GM12873 (cell line): ENCODE results near the gene ZNF581.

Source experiments
- CTCF ChIP-seq: IDR thresholded peaks from 2 replicates; pipeline ENCODE4 v1.5.1; 2012; ENCODE audit warnings: low read depth, mild to moderate bottlenecking, moderate library complexity, low read length, control low read depth; ENCODE audit not compliant: insufficient read depth; ENCODE audit errors: missing control alignments

The ZNF581 gene

GRCh38 chr19:55619286-55619685, 24.2 kb upstream of the ZNF581 start:
- TF ChIP-seq CTCF: no peak

GRCh38 chr19:55620410-55621204, 22.8 kb upstream of the ZNF581 start:
- TF ChIP-seq CTCF: no peak

GRCh38 chr19:55621205-55621672, 22.2 kb upstream of the ZNF581 start:
- no peak for TF ChIP-seq CTCF

GRCh38 chr19:55621673-55622231, 21.7 kb upstream of the ZNF581 start:
- TF ChIP-seq CTCF: no peak

GRCh38 chr19:55622242-55622969, 21.0 kb upstream of the ZNF581 start:
- no peak for TF ChIP-seq CTCF

GRCh38 chr19:55623130-55623529, 20.3 kb upstream of the ZNF581 start:
- TF ChIP-seq CTCF: no peak

GRCh38 chr19:55623561-55623960, 19.9 kb upstream of the ZNF581 start:
- no peak for TF ChIP-seq CTCF
